GM21576 (cell line): ENCODE measurements around the gene QSOX2.
A peak's percentile ranks its signal among the peaks of the same experiment; 100 is the strongest.

Experiments
- ATAC-seq: cut with Tn5 transposase; IDR thresholded peaks from one replicate; pipeline ENCODE4 v1.9.1; 2021; ENCODE audit warnings: mild to moderate bottlenecking, moderate library complexity; ENCODE audit not compliant: unreplicated experiment

Gene QSOX2

GRCh38 chr9:136226680-136227407, 18.8 kb downstream of the QSOX2 start:
- no peak for ATAC-seq

GRCh38 chr9:136225748-136226679, 19.6 kb downstream of the QSOX2 start:
- ATAC-seq: peak; percentile 64

DNA sequence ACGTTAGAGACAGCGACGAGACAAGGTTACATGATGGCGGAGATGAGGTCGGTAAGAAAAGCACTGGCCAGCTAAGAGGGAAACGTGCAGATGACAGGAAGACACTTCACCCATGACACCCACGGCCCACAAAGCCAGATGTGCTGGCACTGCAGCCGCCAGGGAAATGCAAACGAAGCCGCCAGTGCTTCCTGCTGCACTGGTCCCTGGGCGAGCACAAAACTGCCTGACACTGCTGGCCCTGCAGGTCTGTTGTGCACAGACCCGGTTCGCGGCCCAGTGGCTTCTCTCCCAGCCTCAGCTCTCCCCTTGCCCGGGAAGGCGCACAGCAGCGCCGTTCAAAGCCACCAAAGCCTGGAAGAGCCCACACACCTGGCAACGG, 20.3 kb downstream of the QSOX2 start:
- peak; percentile 43 for ATAC-seq

DNA sequence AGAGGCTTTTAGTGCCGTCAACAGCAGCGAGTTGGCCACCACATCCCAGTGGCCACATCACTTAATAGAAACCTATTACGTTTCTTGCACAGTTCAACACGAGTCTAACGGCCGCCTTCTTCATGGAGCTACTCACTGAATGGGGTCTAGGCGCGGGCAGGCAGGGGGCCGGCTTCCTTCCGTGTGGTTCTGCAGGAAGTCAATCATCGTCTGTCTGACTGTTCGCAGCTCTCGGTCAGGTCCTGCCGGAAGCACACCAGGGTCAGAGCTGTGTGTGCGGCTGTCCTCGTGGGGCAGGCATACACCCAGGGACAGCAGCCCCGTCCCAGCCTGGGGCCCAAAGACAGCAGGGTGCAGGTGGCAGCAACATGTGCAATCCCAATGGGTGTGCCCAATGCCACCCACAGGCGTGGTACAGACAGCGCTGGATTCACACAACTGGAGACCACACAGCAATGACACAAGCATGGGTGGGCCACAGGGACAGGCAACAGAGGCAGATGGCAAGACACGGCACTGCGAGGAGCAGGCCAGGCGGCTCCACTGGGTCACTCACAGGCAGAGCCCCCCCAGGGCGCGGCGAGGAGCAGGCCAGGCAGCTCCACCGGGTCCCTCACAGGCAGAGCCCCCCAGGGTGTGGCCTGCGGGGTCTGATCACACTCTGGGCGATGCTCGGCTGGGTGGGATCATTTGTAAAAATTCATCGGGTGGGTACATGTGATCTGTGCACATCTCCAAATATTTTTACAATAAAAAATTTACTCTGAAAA, 21.6 kb downstream of the QSOX2 start:
- ATAC-seq: no peak

- ATAC-seq: no peak
Measured at GRCh38 chr9:136222906-136223285, 22.7 kb downstream of the QSOX2 start.

DNA sequence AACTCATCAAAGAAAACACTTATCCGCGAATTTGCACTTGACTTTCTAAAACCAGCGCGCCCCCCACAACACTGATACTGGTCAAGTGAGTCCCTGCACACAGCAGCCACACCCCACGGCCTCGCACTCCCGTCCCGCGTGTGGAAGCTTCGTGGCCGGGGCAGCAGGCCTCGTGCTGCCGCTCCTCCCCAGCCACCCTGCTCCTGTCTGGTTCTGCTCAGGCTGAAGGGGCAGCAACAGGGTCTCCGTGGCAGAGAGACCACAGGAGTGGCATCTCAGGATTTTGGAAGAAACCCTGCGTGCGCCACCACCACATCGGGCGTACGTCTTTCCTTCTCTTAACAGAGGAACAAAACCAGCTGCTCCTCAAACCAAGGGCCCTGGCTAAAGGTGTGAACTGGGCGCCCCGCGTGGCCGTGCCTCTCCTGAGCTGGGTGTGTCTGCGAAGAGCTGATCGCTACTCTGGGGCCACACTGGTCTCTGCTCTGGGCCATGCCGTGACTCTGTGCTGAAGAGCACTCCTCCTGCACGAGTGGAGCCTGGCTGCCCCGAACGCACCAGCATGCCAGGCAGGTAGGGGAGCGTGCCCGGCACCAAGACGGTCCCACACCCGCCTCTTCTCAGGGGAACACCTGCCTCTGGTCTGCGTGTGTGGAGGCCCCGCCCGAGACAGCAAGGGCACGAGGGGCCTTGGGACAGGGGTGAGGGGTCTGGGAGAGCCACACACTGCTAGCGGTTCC, 23.3 kb downstream of the QSOX2 start:
- ATAC-seq: no peak

DNA sequence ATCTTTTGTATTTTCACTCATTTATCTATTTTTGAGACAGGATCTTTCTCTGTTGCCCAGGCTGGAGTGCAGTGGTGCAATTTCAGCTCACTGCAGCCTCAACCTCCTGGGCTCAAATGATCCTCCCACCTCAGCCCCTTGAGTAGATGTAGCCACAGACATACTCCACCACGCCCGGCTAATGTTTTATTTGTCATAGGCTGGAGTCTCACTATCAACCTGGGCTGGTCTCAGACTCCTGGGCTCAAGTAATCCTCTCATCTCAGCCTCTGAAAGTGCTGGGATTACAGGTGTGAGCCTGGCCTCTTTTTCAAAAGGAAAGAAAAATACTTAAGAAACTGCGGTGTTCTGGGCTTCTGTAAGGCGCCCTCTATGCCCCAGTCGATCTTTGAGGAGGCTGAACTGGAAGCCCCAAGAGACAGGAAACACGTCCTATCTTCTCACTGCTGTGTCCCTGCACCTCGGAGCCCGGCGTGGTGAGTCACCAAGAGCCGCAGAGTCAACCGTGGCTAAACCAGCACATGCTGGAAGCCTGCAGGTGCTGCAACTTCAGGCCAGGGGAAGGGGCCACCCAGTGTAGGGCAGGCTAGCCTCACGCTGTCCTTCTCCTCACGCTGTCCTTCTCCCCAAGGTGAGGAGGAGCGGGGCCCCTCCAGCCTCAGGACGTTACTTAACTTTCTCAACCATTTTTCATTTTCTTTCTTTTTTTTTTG, 25.4 kb downstream of the QSOX2 start:
- no peak for ATAC-seq

DNA sequence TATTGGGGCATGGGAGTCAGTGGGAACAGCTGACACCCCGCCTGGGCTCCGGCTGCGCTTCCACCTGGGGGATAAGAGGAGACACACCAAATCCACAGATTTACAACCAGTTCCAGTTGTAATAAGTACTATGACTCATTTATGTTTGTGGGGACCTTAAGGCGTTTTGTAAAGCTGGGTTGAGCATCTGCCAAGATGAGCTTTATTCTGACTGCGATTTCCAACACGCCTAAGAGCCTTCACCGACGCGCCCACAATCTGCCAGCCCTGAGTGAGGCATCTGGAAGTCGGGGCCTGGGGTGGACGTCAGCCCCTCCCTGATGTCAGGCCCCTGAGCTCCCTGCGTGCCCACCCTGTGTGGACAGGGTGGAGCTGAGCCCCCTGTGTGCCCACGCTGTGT, 26.3 kb downstream of the QSOX2 start:
- ATAC-seq: no peak

DNA sequence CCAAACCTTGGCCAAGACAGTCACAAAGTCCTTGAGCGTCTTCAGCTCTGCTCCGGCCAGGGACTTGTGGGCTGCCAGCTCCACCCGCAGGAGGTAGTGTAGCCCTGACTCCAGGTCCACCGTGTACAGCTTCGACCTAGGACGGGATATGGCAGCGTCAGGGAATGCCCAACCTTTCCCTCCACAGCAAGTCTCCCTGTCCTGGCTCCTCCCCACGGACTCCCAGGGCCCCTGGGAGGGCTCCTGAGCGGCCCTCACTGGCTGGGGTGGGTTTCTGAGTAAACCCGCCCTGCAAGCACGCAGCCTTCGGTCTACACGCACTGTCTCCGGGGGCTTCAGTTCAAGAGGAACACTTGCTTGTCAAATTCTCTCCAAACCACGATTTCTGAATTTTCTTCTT, 26.9 kb downstream of the QSOX2 start:
- no peak for ATAC-seq

GRCh38 chr9:136218271-136218670, 27.3 kb downstream of the QSOX2 start:
- no peak for ATAC-seq

DNA sequence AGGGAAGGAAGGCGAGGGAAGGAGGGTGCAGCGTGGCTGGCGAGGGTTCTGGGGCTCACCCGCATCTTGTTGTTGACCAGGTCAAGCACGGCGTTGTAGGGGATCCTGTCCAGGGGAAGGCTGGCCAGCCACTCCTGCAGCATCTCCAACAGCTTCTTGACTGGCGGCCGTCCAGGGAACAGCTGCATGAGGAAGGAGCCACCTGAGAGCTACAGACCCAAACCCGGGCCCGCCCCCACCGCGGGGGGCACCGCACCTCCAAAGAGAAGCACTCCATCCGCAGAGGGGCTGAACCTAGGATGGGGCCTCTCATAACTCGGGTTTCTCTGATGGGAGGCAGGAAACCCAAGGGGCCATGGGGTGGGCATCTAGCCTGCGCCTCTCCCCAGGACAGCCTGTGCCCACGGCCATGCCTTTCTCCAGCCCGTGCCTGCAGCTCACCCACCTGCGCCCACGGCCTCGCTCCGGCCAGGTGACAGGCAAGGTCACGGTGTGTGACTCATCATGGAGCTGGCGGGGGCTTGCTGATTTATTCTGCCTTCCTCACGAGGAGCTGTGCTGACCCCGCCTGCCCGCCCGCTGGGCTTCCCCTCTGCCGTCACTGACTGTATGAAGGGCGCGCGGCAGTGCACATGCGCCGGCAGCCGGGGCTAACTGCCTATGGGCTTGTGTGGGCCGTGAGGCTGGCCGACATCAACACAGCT, 28.9 kb downstream of the QSOX2 start:
- no peak for ATAC-seq

- ATAC-seq: no peak
Measured at GRCh38 chr9:136213733-136214132, 31.9 kb downstream of the QSOX2 start.

DNA sequence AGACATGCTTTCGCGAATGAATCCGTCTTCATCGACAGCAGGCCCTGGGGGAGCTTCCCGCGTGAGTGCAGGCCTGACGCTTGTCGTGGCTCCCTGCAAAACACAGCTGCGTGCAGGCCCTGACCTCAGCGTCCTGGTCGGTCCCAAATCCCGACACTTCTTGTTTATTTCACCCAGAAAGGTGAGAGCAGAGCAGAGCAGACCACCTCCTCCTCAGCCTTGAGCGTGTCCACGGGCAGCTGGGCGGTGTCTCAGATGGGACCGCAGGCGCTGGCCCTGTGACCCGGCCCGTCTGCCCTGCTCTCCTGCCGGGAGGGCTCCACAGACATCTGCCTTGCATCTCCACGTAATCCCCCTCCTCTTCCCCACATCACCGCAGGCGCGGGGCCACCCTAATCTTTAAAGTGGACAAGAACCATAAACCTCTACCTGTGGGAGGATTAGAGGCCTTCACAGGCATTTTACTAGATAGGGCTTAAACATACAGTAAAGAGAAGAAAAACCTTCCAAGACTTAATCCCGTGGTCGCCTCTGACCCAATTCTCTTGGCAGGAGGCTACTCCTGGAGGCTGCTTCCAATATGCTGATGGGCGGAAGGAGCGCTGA, 33.2 kb downstream of the QSOX2 start:
- no peak for ATAC-seq

GRCh38 chr9:136211441-136212344, 33.9 kb downstream of the QSOX2 start:
- ATAC-seq: no peak

DNA sequence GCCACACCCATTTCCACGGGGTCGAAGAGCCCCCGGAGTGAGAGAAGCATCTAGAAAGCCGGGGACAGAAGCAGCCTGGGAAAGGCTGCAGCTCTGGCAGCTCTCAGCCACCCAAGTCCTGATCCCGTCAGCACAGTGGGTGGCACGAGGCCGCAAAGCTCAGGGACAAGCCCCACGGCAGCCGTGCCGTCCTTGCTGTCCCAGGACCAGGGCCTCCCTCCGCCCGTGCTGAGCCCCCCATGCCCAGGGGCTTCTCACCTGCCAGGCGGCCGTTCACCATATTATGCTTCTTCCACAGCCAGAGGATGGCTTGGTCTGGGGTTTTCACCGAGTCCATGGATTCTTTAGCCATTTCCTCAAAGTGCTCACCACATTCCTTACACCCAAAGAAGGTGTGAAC, 34.6 kb downstream of the QSOX2 start:
- no peak for ATAC-seq

GRCh38 chr9:136210276-136210675, 35.3 kb downstream of the QSOX2 start:
- ATAC-seq: no peak

- no peak for ATAC-seq
Measured at GRCh38 chr9:136209786-136210185, 35.8 kb downstream of the QSOX2 start.

GRCh38 chr9:136209232-136209631, 36.4 kb downstream of the QSOX2 start:
- no peak for ATAC-seq
